Measurements from ENCODE around the gene PARD3B. TPM values are rescaled to one million over a fixed set of nuclear protein-coding genes. Genes with fewer than 3 reads are reported as not detected.

PARD3B gene
- total and polyA plus RNA-seq, 8 donors: 1.8 to 42.6 (median 15.1) TPM

DNA sequence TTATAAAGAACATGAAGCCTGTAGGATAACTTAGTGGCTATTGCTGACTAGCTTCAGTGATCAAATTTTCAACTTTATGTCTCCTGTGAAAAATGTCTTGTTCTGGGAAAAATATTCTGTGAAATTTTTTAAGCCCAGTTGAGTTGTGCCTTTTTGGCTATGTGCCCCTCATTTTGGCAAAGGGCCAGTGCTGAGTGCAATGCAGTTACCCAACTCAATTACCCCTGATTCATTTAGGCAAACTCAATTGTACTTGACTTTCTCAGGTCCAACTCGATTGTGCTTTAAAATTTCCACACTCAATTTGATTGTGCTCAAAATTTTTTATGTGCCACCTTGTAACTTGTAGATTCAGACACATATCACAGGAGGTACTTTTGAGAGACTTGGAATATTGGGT, 588.3 kb downstream of the PARD3B start:
- 71 to 83% (median 76%) methylated on average over 1 of the region's 1 CpG for WGBS, 5 donors
- no peaks in the 10 kb centered on the region for H3K36me3 ChIP-seq
- TF ChIP-seq POLR2AphosphoS5 (IDR thresholded peaks at IDR 0.05) (no peak), EP300 (IDR thresholded peaks at IDR 0.05) (no peak), POLR2A (IDR thresholded peaks at IDR 0.05) (no peak)
- TF ChIP-seq, protein P1, sequence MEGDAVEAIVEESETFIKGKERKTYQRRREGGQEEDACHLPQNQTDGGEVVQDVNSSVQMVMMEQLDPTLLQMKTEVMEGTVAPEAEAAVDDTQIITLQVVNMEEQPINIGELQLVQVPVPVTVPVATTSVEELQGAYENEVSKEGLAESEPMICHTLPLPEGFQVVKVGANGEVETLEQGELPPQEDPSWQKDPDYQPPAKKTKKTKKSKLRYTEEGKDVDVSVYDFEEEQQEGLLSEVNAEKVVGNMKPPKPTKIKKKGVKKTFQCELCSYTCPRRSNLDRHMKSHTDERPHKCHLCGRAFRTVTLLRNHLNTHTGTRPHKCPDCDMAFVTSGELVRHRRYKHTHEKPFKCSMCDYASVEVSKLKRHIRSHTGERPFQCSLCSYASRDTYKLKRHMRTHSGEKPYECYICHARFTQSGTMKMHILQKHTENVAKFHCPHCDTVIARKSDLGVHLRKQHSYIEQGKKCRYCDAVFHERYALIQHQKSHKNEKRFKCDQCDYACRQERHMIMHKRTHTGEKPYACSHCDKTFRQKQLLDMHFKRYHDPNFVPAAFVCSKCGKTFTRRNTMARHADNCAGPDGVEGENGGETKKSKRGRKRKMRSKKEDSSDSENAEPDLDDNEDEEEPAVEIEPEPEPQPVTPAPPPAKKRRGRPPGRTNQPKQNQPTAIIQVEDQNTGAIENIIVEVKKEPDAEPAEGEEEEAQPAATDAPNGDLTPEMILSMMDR (IDR thresholded peaks at IDR 0.05): no peak
- no peak overlapping the region for H3K4me3 ChIP-seq
- intact Hi-C loops (cut with DNase I; ENCODE audit: low total_unique reads): no loop called here
- no peaks in the 10 kb centered on the region for H3K27me3 ChIP-seq
- peak in 1 of 2 donors; percentile 12 for DNase-seq
- no peak overlapping the region for H3K27ac ChIP-seq
- H3K4me1 ChIP-seq: no peaks in the 10 kb centered on the region
- H3K9me3 ChIP-seq: no peaks in the 10 kb centered on the region

DNA sequence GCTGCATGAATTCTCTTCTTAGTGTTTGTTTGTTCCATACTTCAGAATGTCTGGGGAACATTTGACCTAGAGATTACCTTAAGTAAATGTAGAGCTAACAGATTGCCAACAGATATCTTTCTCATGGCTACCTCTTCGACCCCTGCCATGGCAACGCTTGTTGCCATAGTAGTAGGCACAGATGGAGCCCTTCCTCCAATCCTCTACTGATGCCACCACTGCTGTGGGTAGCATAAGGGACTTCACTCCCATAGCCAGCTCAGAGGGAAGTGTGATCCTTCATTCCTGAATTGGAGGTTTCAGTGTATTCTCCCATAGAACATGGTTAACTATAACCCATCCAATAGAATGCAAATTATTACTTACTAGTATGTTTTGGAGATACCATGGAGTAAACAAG, 593.5 kb downstream of the PARD3B start:
- Histone ChIP-seq H3K9me3 (no peaks in the 10 kb centered on the region), H3K4me1 (peaks cover 0 to 8% (median 3%) of the 10 kb centered on the region in 4 donors), H3K27ac (no peak overlapping the region), H3K27me3 (no peaks in the 10 kb centered on the region), H3K36me3 (no peaks in the 10 kb centered on the region), H3K4me3 (no peak overlapping the region)
- 78 to 100% (median 85%) methylated on average over 2 of the region's 2 CpGs for WGBS, 5 donors
- TF ChIP-seq, protein P1 (IDR thresholded peaks at IDR 0.05): no peak
- no peak for TF ChIP-seq POLR2AphosphoS5 (IDR thresholded peaks at IDR 0.05)
- no peak for TF ChIP-seq POLR2A (IDR thresholded peaks at IDR 0.05)
- no peak for TF ChIP-seq EP300 (IDR thresholded peaks at IDR 0.05)
- intact Hi-C loops (cut with DNase I; ENCODE audit: low total_unique reads): no loop called here
- DNase-seq: no peak

DNA sequence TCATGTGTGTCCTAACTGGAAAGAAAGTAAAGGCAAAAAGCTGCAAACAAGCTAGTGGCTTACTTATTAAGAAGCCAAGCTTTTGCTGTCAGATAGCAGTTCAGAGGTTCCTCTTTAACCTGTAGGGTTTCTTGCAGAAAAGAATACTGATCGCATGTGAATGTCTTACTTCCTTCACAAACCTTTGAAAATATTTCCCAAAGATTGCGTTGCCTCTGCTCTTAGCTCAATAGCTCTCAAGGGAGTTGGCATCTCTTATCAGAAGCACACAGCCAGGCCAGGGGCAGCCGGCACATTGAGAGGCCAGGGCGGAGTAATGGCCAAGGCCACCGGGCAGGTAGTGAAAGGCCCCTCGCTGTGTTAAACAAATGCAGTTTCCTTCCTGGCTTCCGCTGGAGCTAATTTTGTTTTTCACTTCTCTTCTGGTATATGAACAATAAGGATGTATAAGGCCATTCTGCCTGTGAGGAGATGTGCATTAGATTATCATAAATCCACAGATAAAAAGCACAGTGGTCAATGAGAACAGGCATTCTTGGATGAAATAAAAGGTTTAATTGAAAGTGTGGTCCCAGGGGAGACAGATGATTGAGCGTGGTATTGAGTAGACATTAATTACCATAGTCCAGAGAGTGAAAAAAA, 594.7 kb downstream of the PARD3B start:
- Histone ChIP-seq H3K36me3 (no peaks in the 10 kb centered on the region), H3K9me3 (peaks cover 0 to 4% (median 0%) of the 10 kb centered on the region in 4 donors), H3K4me1 (peaks cover 0 to 8% (median 3%) of the 10 kb centered on the region in 4 donors), H3K27me3 (no peaks in the 10 kb centered on the region), H3K27ac (peak overlapping the region in 1 of 5 donors; percentile 22), H3K4me3 (no peak overlapping the region)
- TF ChIP-seq, protein P1 (IDR thresholded peaks at IDR 0.05): no peak
- TF ChIP-seq POLR2AphosphoS5 (IDR thresholded peaks at IDR 0.05): peak in 2 of 3 donors; percentile 6 to 24
- 26 to 44% (median 34%) methylated on average over 8 of the region's 8 CpGs for WGBS, 5 donors
- intact Hi-C loops (cut with DNase I; ENCODE audit: low total_unique reads): no loop called here
- peak; percentile 40 to 69 for DNase-seq

DNA sequence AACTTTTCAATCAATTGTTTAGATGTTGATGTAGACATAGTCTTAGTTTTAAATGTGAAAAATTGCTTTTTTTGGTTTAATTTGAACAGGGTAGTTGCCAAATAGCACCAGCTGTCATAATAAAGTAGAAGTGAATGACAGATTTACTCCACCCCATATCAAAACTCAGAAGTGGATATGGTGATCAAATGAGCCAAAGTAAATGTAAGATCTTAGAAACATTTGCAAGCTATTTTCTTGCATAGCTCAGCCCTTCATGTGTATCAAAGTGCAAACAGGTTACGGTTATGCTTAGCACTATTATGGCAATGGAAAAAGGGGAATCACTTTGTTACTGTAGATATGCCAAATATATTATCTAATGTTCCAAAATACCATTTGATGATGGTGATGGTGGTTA, 596.1 kb downstream of the PARD3B start:
- peaks cover 0 to 4% (median 0%) of the 10 kb centered on the region in 4 donors for H3K9me3 ChIP-seq
- WGBS, 5 donors: 25 to 74% (median 50%) methylated on average over 1 of the region's 1 CpG
- TF ChIP-seq POLR2A (IDR thresholded peaks at IDR 0.05) (no peak), POLR2AphosphoS5 (IDR thresholded peaks at IDR 0.05) (no peak), EP300 (IDR thresholded peaks at IDR 0.05) (no peak)
- TF ChIP-seq, protein P1 (IDR thresholded peaks at IDR 0.05): no peak
- no peaks in the 10 kb centered on the region for H3K27me3 ChIP-seq
- intact Hi-C loops (cut with DNase I; ENCODE audit: low total_unique reads): no loop called here
- no peak overlapping the region for H3K4me3 ChIP-seq
- H3K27ac ChIP-seq: no peak overlapping the region
- peaks cover 0 to 8% (median 3%) of the 10 kb centered on the region in 4 donors for H3K4me1 ChIP-seq
- DNase-seq: no peak
- H3K36me3 ChIP-seq: no peaks in the 10 kb centered on the region

Data from stomach (tissue), 9 donors.